Ishikawa (cell line): Measurements from ENCODE around the gene E2F2.
A peak's percentile ranks its signal among the peaks of the same experiment; 100 is the strongest.

ENCODE experiments used
- CEBPB ChIP-seq: IDR thresholded peaks from 2 replicates; pipeline ENCODE4 v1.6.1; 2012
- CREB1 ChIP-seq: IDR thresholded peaks from 2 replicates; pipeline ENCODE4 v1.6.1; 2012; ENCODE audit warnings: low read depth
- EGR1 ChIP-seq: IDR thresholded peaks from 2 replicates; pipeline ENCODE4 v1.6.1; 2012
- EP300 ChIP-seq: IDR thresholded peaks from 2 replicates; pipeline ENCODE4 v1.6.1; 2012; ENCODE audit warnings: borderline replicate concordance
- NFIC ChIP-seq: IDR thresholded peaks from 2 replicates; pipeline ENCODE4 v1.6.1; 2012
- RAD21 ChIP-seq: IDR thresholded peaks from 2 replicates; pipeline ENCODE4 v1.6.1; 2012; ENCODE audit warnings: low read depth
- TAF1 ChIP-seq: IDR thresholded peaks from 2 replicates; pipeline ENCODE4 v1.6.1; 2012; ENCODE audit warnings: low read depth, mild to moderate bottlenecking
- TCF12 ChIP-seq: IDR thresholded peaks from 2 replicates; pipeline ENCODE4 v1.6.1; 2012; ENCODE audit warnings: low read depth
- TEAD4 ChIP-seq: IDR thresholded peaks from 2 replicates; pipeline ENCODE4 v1.6.1; 2012
- ZBTB7A ChIP-seq: IDR thresholded peaks from 2 replicates; pipeline ENCODE4 v1.6.1; 2012; ENCODE audit warnings: low read depth
- TF ChIP-seq, protein P1 (sequence below): IDR thresholded peaks from 2 replicates; pipeline ENCODE4 v1.6.1; 2012; ENCODE audit warnings: low read depth, mild to moderate bottlenecking
- TF ChIP-seq, protein P2 (sequence below): IDR thresholded peaks from 2 replicates; pipeline ENCODE4 v1.6.1; 2012
- TF ChIP-seq, protein P3 (sequence below): IDR thresholded peaks from 2 replicates; pipeline ENCODE4 v1.6.1; 2012

Gene E2F2

DNA sequence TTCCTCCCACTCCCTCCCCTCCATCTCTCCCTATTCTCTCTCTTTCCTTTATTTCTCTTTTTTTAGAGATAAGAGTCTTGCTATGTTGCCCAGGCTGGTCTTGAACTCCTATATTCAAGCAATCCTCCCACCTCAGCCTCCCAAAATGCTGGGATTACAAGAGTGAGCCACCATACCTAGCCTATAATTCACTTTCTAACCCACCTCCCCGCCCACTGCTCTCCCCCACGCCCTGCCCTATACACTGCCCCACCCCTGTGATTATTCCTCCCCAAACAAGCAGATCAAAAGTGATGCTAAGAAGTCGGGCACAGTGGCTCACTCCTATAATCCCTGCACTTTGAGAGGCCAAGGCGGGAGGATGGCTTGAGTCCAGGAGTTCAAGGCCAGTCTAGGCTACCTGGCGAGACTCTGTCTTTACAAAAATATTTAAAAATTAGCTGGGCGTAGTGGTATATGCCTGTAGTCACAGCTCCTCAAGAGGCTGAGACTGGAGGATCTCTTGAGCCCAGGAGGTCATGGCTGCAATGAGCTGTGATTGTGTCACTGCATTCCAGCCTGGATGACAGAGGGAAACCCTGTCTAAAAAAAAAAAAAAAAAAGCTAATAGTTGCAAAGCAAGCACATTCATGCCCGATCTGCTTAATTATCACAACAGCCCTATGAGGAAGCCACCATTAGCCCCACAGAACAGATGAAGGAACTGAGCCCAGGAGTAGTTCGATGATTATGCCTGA is 12.8 kb upstream of the E2F2 start:
- TF ChIP-seq RAD21 (no peak), CEBPB (no peak), EP300 (no peak), NFIC (no peak), TCF12 (no peak), CREB1 (no peak), TEAD4 (no peak), TAF1 (no peak)
- TF ChIP-seq, protein P1, sequence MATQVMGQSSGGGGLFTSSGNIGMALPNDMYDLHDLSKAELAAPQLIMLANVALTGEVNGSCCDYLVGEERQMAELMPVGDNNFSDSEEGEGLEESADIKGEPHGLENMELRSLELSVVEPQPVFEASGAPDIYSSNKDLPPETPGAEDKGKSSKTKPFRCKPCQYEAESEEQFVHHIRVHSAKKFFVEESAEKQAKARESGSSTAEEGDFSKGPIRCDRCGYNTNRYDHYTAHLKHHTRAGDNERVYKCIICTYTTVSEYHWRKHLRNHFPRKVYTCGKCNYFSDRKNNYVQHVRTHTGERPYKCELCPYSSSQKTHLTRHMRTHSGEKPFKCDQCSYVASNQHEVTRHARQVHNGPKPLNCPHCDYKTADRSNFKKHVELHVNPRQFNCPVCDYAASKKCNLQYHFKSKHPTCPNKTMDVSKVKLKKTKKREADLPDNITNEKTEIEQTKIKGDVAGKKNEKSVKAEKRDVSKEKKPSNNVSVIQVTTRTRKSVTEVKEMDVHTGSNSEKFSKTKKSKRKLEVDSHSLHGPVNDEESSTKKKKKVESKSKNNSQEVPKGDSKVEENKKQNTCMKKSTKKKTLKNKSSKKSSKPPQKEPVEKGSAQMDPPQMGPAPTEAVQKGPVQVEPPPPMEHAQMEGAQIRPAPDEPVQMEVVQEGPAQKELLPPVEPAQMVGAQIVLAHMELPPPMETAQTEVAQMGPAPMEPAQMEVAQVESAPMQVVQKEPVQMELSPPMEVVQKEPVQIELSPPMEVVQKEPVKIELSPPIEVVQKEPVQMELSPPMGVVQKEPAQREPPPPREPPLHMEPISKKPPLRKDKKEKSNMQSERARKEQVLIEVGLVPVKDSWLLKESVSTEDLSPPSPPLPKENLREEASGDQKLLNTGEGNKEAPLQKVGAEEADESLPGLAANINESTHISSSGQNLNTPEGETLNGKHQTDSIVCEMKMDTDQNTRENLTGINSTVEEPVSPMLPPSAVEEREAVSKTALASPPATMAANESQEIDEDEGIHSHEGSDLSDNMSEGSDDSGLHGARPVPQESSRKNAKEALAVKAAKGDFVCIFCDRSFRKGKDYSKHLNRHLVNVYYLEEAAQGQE, result no peak
- TF ChIP-seq, protein P2, sequence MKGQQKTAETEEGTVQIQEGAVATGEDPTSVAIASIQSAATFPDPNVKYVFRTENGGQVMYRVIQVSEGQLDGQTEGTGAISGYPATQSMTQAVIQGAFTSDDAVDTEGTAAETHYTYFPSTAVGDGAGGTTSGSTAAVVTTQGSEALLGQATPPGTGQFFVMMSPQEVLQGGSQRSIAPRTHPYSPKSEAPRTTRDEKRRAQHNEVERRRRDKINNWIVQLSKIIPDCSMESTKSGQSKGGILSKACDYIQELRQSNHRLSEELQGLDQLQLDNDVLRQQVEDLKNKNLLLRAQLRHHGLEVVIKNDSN, result no peak
- TF ChIP-seq, protein P3, sequence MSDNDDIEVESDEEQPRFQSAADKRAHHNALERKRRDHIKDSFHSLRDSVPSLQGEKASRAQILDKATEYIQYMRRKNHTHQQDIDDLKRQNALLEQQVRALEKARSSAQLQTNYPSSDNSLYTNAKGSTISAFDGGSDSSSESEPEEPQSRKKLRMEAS, result no peak

DNA sequence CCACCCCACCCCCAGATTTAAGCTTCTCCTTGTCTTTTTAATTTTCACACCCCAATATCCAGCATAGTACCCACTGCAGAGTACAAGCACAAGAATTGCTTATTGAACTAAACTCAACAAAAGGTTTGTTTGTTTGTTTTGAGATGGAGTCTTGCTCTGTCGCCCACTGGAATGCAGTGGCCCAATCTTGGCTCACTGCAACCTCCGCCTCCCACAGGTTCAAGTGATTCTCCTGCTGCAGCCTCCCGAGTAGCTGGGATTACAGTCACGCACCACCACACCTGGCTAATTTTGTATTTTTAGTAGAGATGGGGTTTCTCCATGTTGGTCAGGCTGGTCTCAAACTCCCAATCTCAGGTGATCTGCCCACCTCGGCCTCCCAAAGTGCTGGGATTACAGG is 11.9 kb upstream of the E2F2 start:
- peak; percentile 9; the same call in 1 of the 2 replicates for TF ChIP-seq CEBPB
- peak; percentile 35; the same call in 1 of the 2 replicates for TF ChIP-seq TCF12
- 0 out of 2 replicates have a peak, but pooled peaks have one; percentile 31 for TF ChIP-seq EP300
- peak; percentile 61 for TF ChIP-seq NFIC
- TF ChIP-seq TEAD4, result peak; percentile 82

DNA sequence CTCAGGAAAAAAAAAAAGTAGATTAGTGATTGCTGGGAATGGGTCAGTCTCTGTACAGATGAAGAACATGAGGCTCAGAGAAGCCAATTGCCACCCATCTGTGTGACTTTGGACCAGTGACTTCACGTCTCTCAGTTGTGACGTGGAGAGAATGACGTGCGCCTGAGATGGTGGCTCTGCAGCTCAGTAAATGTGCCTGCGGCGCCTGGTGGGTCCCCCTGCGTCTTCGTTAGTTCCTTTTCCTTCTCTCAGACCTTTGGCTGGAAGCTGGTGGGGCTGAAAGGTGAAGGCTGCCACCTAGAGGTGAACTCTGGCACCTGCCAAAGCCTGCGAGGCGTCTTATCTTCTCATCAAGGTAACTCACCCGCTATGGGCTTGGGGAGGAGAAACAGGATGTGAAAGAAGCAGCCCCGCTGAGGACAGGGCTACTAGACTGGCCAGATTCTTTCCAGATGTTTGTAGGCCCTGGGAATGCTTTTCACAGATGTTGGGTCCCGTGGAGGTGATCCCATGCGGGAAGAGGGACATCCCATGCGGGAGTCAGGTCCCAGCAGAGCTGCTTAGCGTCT is 8.7 kb upstream of the E2F2 start:
- TF ChIP-seq TEAD4 (no peak), ZBTB7A (no peak), RAD21 (peak; percentile 98), NFIC (no peak), TCF12 (peak; percentile 51; the same call in 1 of the 2 replicates), CREB1 (peak; percentile 46), TAF1 (no peak)

DNA sequence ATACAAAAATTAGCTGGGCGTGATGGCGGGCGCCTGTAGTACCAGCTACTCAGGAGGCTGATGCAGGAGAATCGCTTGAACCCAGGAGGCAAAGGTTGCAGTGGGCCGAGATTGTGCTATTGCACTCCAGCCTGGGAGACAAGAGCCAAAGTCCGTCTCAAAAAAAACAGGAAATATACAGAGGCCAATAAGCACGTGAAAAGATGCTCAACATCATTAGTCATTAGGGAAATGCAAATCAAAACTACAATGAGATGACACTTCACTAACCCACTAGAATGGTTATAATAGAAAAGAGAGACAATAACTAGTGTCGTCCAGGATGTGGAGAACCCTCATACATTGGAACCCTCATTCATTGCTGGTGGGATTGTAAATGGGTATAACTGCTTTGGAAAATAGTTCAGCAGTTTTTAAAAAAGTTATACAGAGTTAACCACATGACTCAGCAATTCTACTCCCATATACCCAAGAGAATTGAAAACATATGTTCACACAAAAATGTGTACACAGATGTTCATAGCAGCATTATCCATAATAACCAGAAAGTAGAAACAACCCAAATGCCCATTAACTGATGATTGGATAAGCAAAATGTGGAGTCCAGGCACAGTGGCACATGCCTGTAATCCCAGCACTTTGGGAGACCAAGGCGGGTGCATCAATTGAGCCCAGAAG is 6.4 kb upstream of the E2F2 start:
- TF ChIP-seq TCF12 (no peak), EGR1 (no peak), CREB1 (no peak), NFIC (no peak), TEAD4 (no peak), CEBPB (no peak)
- TF ChIP-seq, protein P1, result no peak
- TF ChIP-seq, protein P2, result no peak
- TF ChIP-seq, protein P3, result no peak

DNA sequence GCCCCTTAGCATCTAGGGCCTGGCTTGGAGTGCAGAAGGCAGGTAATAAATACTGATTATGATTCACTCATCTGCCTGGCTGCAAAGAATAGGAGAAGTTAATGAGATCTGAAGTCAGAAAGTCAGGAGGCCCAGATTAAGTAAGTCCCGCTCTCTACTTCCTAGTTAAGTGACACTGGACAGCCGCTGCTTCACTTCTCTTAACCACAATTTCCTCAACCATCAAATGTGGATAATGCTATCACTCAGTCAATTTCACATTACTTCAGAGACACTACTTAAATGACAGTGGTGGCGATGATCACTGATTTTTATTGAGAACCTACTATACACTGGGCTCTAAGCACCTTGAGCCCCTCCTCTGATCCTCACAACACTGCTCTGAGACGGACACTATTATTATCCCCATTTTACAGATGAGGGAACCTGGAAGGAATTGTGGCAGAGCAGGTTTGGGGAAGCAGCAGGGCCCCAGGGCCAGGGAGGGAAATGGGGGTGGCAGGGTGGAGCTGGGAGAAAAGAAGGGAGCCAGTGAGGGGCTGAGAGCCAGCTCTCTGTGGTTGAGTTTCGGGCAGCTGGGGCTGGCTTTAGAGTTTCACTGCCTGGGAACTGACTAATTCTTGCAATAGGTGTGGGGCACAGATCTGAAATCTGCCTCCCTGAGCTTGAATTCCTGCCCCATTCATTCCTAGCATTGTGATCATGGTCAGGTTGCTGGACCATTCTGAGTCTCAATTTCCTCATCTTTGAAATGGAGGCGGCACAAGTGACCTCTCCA is 2.4 kb upstream of the E2F2 start:
- TF ChIP-seq, protein P3, result no peak
- no peak for TF ChIP-seq NFIC
- TF ChIP-seq EP300, result no peak
- TF ChIP-seq, protein P2, result no peak
